Caco-2 (cell line): ENCODE results near the gene PAQR4. TPM values are rescaled to one million over a fixed set of nuclear protein-coding genes. Genes with fewer than 3 reads are reported as not detected.
A peak's percentile ranks its signal among the peaks of the same experiment; 100 is the strongest.

ENCODE experiments used
- BruUV-seq: library from RNA; stranded (reverse); fragments of 400-500 nt; replicated peaks from 2 replicates; lab custom pipeline; 2021; lab: Mats Ljungman, UMichigan
- CTCF ChIA-PET: fragments of 300-600 bp; sonication (Branson Sonifier 250); formaldehyde crosslinking; loops from one replicate; lab custom pipeline; 2022; ENCODE audit warnings: antibody characterized with exemption; lab: Charles Lee
- POLR2A ChIA-PET: fragments of 300-600 bp; sonication (Branson Sonifier 250); formaldehyde crosslinking; loops from one replicate; lab custom pipeline; 2022; ENCODE audit warnings: antibody characterized with exemption; lab: Charles Lee
- DNase-seq, 2 experiments: peaks; one replicate each; pipeline versions ENCODE4 v3.0.0 to v3.0.0-alpha.2; 2020 to 2022
- H3K27me3 ChIP-seq: replicated peaks from 2 replicates; pipeline ENCODE4 v1.6.0; 2011; ENCODE audit warnings: low read length; ENCODE audit not compliant: control insufficient read depth, insufficient read depth
- H3K36me3 ChIP-seq: 2 replicates; pipeline ENCODE4 v1.5.1; 2011; ENCODE audit warnings: low read length; ENCODE audit not compliant: control insufficient read depth, insufficient read depth
- H3K4me1 ChIP-seq: fragments of 250-450 bp; sonication (Bioruptor Pico); 2 replicates; pipeline ENCODE4 v1.5.1; 2020; ENCODE audit warnings: mild to moderate bottlenecking
- H3K4me3 ChIP-seq: 2 replicates; pipeline ENCODE4 v1.5.1; 2011; ENCODE audit warnings: low read depth, mild to moderate bottlenecking, control low read depth, low read length
- H3K9me3 ChIP-seq: fragments of 250-450 bp; sonication (Bioruptor Pico); 2 replicates; pipeline ENCODE4 v1.5.1; 2020; ENCODE audit warnings: mild to moderate bottlenecking, moderate library complexity
- H3K27ac Mint-ChIP-seq: one replicate; pipeline ENCODE4 v1.8.0; 2022; ENCODE audit warnings: mixed read lengths; ENCODE audit not compliant: unreplicated experiment
- H3K27me3 Mint-ChIP-seq: one replicate; pipeline ENCODE4 v1.8.0; 2022; ENCODE audit warnings: mixed read lengths; ENCODE audit not compliant: insufficient read depth, unreplicated experiment
- H3K36me3 Mint-ChIP-seq: one replicate; pipeline ENCODE4 v1.8.0; 2022; ENCODE audit warnings: mild to moderate bottlenecking, mixed read lengths; ENCODE audit not compliant: insufficient read depth, unreplicated experiment
- H3K4me1 Mint-ChIP-seq: one replicate; pipeline ENCODE4 v1.8.0; 2022; ENCODE audit warnings: low read depth, mixed read lengths; ENCODE audit not compliant: unreplicated experiment
- H3K4me3 Mint-ChIP-seq: one replicate; pipeline ENCODE4 v1.8.0; 2022; ENCODE audit warnings: mild to moderate bottlenecking, moderate library complexity, mixed read lengths; ENCODE audit not compliant: unreplicated experiment
- H3K9me3 Mint-ChIP-seq: one replicate; pipeline ENCODE4 v1.8.0; 2022; ENCODE audit warnings: mixed read lengths; ENCODE audit not compliant: unreplicated experiment
- CTCF ChIP-seq, 2 experiments: fragments of 200-600 bp in 1 of 2; IDR thresholded peaks; 1 replicate in 1 of 2; 2 replicates in 1 of 2; pipeline versions ENCODE4 v1.5.1 to v1.8.0; 2011 to 2022; ENCODE audit warnings: antibody characterized with exemption in 1 of 2, control low read depth in 1 of 2, inconsistent platforms in 1 of 2, low read depth in 1 of 2, low read length in 1 of 2, mild to moderate bottlenecking in 1 of 2, moderate library complexity in 1 of 2; ENCODE audit not compliant: insufficient read depth in 1 of 2, severe bottlenecking in 1 of 2, unreplicated experiment in 1 of 2
- intact Hi-C: fragments of 100-400 bp; cut with micrococcal nuclease; formaldehyde crosslinking; loops from one replicate; pipeline ENCODE4 v1.10.0; 2022; ENCODE audit not compliant: unreplicated experiment
- total RNA-seq: library from RNA; stranded (reverse); gene quantifications from 2 replicates; pipeline ENCODE4 v1.2.3, GENCODE V29; 2022

The PAQR4 gene
- total RNA-seq, 1 experiment from 2014 or later: 12.0 TPM

GRCh38 chr16:2971985-2972784 is 3.0 kb downstream of the PAQR4 start:
- H3K4me3 Mint-ChIP-seq: no peak overlapping the region
- no peaks in the 10 kb centered on the region for H3K9me3 Mint-ChIP-seq
- peak overlapping the region; percentile 31 for H3K27ac Mint-ChIP-seq
- H3K27me3 Mint-ChIP-seq: no peaks in the 10 kb centered on the region
- intact Hi-C loops: no loop called here
- CTCF ChIA-PET: interaction anchor here (0.7 kb wide), 1 partner anchor 43 kb away, joined by 3 read pairs; no protein-coding TSS in a partner anchor
- BruUV-seq: no TSS peak
- no peak for TF ChIP-seq CTCF (IDR thresholded peaks at IDR 0.05; ENCODE audit: insufficient read depth in 1 of 2, low read depth in 1 of 2, low read length in 1 of 2, severe bottlenecking in 1 of 2, unreplicated experiment in 1 of 2)
- H3K36me3 Mint-ChIP-seq: peaks cover 47% of the 10 kb centered on the region
- H3K4me3 ChIP-seq: no peak overlapping the region
- H3K36me3 ChIP-seq: no peaks in the 10 kb centered on the region; the same call in 1 of the 2 replicates
- H3K4me1 Mint-ChIP-seq: no peaks in the 10 kb centered on the region
- no peaks in the 10 kb centered on the region for H3K9me3 ChIP-seq
- POLR2A ChIA-PET: no interaction called here
- no peaks in the 10 kb centered on the region for H3K27me3 ChIP-seq
- H3K4me1 ChIP-seq: peaks cover 11% of the 10 kb centered on the region
- no peak for DNase-seq

- no peak for TF ChIP-seq CTCF (IDR thresholded peaks at IDR 0.05; ENCODE audit: insufficient read depth in 1 of 2, low read depth in 1 of 2, low read length in 1 of 2, severe bottlenecking in 1 of 2, unreplicated experiment in 1 of 2)
- POLR2A ChIA-PET: interaction anchor here (0.6 kb wide), 1 partner anchor 220 kb away, joined by 3 read pairs; no protein-coding TSS in a partner anchor
Measured at GRCh38 chr16:2973093-2973492, 3.9 kb downstream of the PAQR4 start.

GRCh38 chr16:2973605-2974318 is 4.6 kb downstream of the PAQR4 start:
- intact Hi-C loops: no loop called here
- Histone ChIP-seq H3K27me3 (no peaks in the 10 kb centered on the region), H3K4me3 (no peak overlapping the region), H3K36me3 (no peaks in the 10 kb centered on the region; the same call in 1 of the 2 replicates), H3K9me3 (no peaks in the 10 kb centered on the region), H3K4me1 (peaks cover under 1% of the 10 kb centered on the region)
- Mint-ChIP-seq H3K4me3 (no peak overlapping the region), H3K4me1 (no peaks in the 10 kb centered on the region), H3K27me3 (no peaks in the 10 kb centered on the region), H3K36me3 (peaks cover 47% of the 10 kb centered on the region), H3K9me3 (no peaks in the 10 kb centered on the region), H3K27ac (no peak overlapping the region)
- POLR2A ChIA-PET: no interaction called here
- BruUV-seq: no TSS peak
- no peak for DNase-seq
- CTCF ChIA-PET: no interaction called here
- TF ChIP-seq CTCF (IDR thresholded peaks at IDR 0.05; ENCODE audit: insufficient read depth in 1 of 2, low read depth in 1 of 2, low read length in 1 of 2, severe bottlenecking in 1 of 2, unreplicated experiment in 1 of 2): no peak

More at GRCh38 chr16:2973093-2973492, 3.9 kb downstream of the PAQR4 start:
- intact Hi-C loops: no loop called here
- H3K36me3 ChIP-seq: no peaks in the 10 kb centered on the region; the same call in 1 of the 2 replicates
- Mint-ChIP-seq H3K27me3 (no peaks in the 10 kb centered on the region), H3K9me3 (no peaks in the 10 kb centered on the region), H3K4me1 (no peaks in the 10 kb centered on the region), H3K27ac (no peak overlapping the region), H3K36me3 (peaks cover 47% of the 10 kb centered on the region), H3K4me3 (no peak overlapping the region)
- CTCF ChIA-PET: no interaction called here
- no peaks in the 10 kb centered on the region for H3K27me3 ChIP-seq
- H3K4me3 ChIP-seq: no peak overlapping the region
- no peak for DNase-seq
- TSS peak; percentile 20 for BruUV-seq
- H3K4me1 ChIP-seq: peaks cover 8% of the 10 kb centered on the region
- no peaks in the 10 kb centered on the region for H3K9me3 ChIP-seq
